Uterus (tissue), 2 donors: ENCODE data around the gene IER3.

Experiments
- CTCF ChIP-seq, 4 experiments: fragments of 200-600 bp in 2 of 4; fragments of 450-650 bp in 2 of 4; sonication (generic) in 2 of 4; IDR thresholded peaks; one replicate each; pipeline ENCODE4 v1.5.1; 2016 to 2019; ENCODE audit warnings: antibody characterized with exemption in 4 of 4, mild to moderate bottlenecking in 2 of 4, moderate library complexity in 1 of 4
- POLR2A ChIP-seq, 2 donors: fragments of 450-650 bp; IDR thresholded peaks; one replicate each; pipeline ENCODE4 v1.6.1; 2016; ENCODE audit warnings: antibody characterized with exemption in 2 of 2, mild to moderate bottlenecking in 1 of 2, moderate library complexity in 1 of 2

GRCh38 chr6:30757261-30757904 lies 13.0 kb upstream of the IER3 start:
- TF ChIP-seq POLR2A (IDR thresholded peaks at IDR 0.05), result no peak
- TF ChIP-seq CTCF (IDR thresholded peaks at IDR 0.05), result no peak
